MCF 10A (cell line): ENCODE data around the gene CHN1. TPM values are rescaled to one million over a fixed set of nuclear protein-coding genes. Genes with fewer than 3 reads are reported as not detected.

Experiments used
- BruUV-seq: library from RNA; stranded (reverse); fragments of 400-500 nt; replicated peaks from 2 replicates; lab custom pipeline; 2021; lab: Mats Ljungman, UMichigan
- CTCF ChIA-PET: fragments of 300-600 bp; sonication (Branson Sonifier 250); formaldehyde crosslinking; extraction: SDS; loops from one replicate; lab custom pipeline; 2021; ENCODE audit warnings: antibody characterized with exemption, inconsistent platforms; lab: Yijun Ruan, JAX
- POLR2A ChIA-PET: fragments of 300-600, 350-650 bp; sonication (Branson Sonifier 250); formaldehyde crosslinking; extraction: SDS; loops from one replicate; lab custom pipeline; 2020; ENCODE audit warnings: antibody characterized with exemption, inconsistent platforms; lab: Yijun Ruan, JAX
- DNase-seq: peaks from one replicate; pipeline ENCODE4 v3.0.0-alpha.2; 2018; ENCODE audit not compliant: unreplicated experiment
- H3K27ac Mint-ChIP-seq: one replicate; pipeline ENCODE4 v1.8.0; 2022; ENCODE audit warnings: mild to moderate bottlenecking, low read depth, mixed read lengths; ENCODE audit not compliant: unreplicated experiment
- H3K27me3 Mint-ChIP-seq: one replicate; pipeline ENCODE4 v1.8.0; 2022; ENCODE audit warnings: mixed read lengths; ENCODE audit not compliant: insufficient read depth, unreplicated experiment
- H3K36me3 Mint-ChIP-seq: one replicate; pipeline ENCODE4 v1.8.0; 2022; ENCODE audit warnings: mild to moderate bottlenecking, moderate library complexity, mixed read lengths; ENCODE audit not compliant: insufficient read depth, unreplicated experiment
- H3K4me1 Mint-ChIP-seq: one replicate; pipeline ENCODE4 v1.8.0; 2022; ENCODE audit warnings: mixed read lengths; ENCODE audit not compliant: insufficient read depth, unreplicated experiment
- H3K4me3 Mint-ChIP-seq: one replicate; pipeline ENCODE4 v1.8.0; 2022; ENCODE audit warnings: mild to moderate bottlenecking, moderate library complexity, mixed read lengths; ENCODE audit not compliant: unreplicated experiment
- H3K9me3 Mint-ChIP-seq: one replicate; pipeline ENCODE4 v1.8.0; 2022; ENCODE audit warnings: mixed read lengths; ENCODE audit not compliant: unreplicated experiment
- CTCF ChIP-seq: fragments of 200-600 bp; IDR thresholded peaks from one replicate; pipeline ENCODE4 v1.8.0; 2022; ENCODE audit warnings: antibody characterized with exemption, mild to moderate bottlenecking; ENCODE audit not compliant: unreplicated experiment
- intact Hi-C: fragments of 100-400 bp; cut with micrococcal nuclease; formaldehyde crosslinking; loops from 2 replicates; pipeline ENCODE4 v1.14.1; 2022
- total RNA-seq: library from RNA; stranded (reverse); gene quantifications from 2 replicates; pipeline ENCODE4 v1.2.3, GENCODE V29; 2022

The CHN1 gene
- total RNA-seq, 1 experiment from 2014 or later: 6.0 TPM

DNA sequence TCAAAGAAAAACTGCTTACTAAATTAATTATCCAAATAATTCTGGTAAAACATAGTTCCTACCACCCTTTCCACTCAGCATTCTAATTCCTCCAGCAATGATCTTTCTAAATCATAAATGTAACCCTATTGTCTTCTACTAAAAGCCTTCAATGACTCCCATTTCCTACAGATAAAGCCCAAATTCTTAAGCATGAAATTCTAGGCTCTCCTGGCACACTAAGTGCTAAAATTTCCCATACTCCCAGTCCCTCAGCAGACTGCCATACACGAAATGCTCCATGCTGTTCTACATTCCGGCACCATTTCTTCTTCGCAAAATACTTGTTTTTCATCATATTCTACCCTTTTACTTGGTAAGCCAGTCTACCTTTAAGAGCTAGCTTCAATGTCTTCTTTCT is 96.9 kb downstream of the CHN1 start:
- ChIA-PET POLR2A (no interaction called here), CTCF (no interaction called here)
- no TSS peak for BruUV-seq
- Mint-ChIP-seq H3K27ac (no peak overlapping the region), H3K4me3 (no peak overlapping the region), H3K4me1 (no peaks in the 10 kb centered on the region), H3K27me3 (no peaks in the 10 kb centered on the region), H3K9me3 (no peaks in the 10 kb centered on the region), H3K36me3 (no peaks in the 10 kb centered on the region)
- intact Hi-C loops: no loop called here
- no peak for TF ChIP-seq CTCF
- no peak for DNase-seq

DNA sequence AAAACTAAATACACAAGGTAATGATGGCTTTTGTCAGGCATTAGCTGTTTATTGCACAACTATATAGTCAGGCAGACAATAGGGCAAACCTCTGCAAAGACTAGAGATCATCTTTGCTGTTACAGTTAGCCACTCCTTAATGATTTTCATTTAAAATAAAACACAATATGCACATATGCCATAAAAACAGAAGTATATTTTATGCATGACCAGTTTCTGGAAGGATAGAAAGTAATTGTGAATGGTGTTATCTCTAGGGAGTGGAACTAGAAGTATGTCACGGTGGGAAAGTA is 102.0 kb downstream of the CHN1 start:
- ChIA-PET CTCF (interaction anchor here (0.9 kb wide), 1 partner anchor 132 kb away, joined by 6 read pairs; no protein-coding TSS in a partner anchor), POLR2A (no interaction called here)
- intact Hi-C loops: no loop called here
- DNase-seq: no peak
- Mint-ChIP-seq H3K4me3 (no peak overlapping the region), H3K27ac (no peak overlapping the region), H3K36me3 (no peaks in the 10 kb centered on the region), H3K27me3 (no peaks in the 10 kb centered on the region), H3K9me3 (no peaks in the 10 kb centered on the region), H3K4me1 (no peaks in the 10 kb centered on the region)
- no peak for TF ChIP-seq CTCF
- BruUV-seq: no TSS peak

DNA sequence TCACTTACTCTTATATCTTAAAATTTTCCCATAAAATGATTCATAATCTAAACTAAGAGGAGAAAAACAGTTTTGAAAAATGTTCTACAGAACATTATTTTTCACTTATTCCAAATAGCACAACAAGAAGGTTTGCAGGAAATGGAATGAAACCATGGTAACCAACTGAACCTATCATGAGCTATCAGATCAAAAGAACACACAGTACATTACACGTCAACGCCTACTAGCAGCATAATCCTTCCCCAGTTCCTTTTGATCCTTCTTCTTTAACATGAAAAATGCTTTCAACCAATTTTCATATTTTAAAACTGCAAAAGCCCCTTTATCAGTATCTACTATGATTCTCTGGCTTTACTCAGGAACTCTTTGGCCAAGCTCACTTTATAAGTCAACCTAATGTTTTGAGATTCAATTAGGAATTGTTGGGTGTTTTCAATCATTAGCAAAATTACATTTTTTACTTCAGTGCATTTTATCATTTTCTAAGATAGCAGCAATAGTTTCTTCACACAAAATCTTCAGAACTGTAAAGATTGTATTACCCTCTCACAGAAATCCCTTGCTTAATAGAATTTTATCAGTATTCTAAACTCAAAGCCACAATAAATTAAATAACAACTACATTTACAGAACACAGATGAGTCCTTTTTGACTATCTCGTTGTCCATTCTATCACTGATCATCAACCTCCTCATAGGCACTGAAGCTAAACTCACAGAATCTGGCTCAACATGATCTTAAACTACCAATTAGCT is 102.5 kb downstream of the CHN1 start:
- H3K4me3 Mint-ChIP-seq: no peak overlapping the region
- BruUV-seq: no TSS peak
- no peak for TF ChIP-seq CTCF
- no peak overlapping the region for H3K27ac Mint-ChIP-seq
- H3K4me1 Mint-ChIP-seq: no peaks in the 10 kb centered on the region
- no peaks in the 10 kb centered on the region for H3K36me3 Mint-ChIP-seq
- no peaks in the 10 kb centered on the region for H3K27me3 Mint-ChIP-seq
- POLR2A ChIA-PET: no interaction called here
- intact Hi-C loops: no loop called here
- CTCF ChIA-PET: interaction anchor here (0.9 kb wide), 1 partner anchor 131 kb away, joined by 6 read pairs; no protein-coding TSS in a partner anchor
- DNase-seq: no peak
- H3K9me3 Mint-ChIP-seq: no peaks in the 10 kb centered on the region

- H3K9me3 Mint-ChIP-seq: no peaks in the 10 kb centered on the region
- ChIA-PET CTCF (no interaction called here), POLR2A (interaction anchor here (0.6 kb wide), 1 partner anchor 180 kb away, joined by 4 read pairs; no protein-coding TSS in a partner anchor)
- no peak for DNase-seq
- H3K27ac Mint-ChIP-seq: no peak overlapping the region
- no peaks in the 10 kb centered on the region for H3K4me1 Mint-ChIP-seq
- TF ChIP-seq CTCF: no peak
- intact Hi-C loops: no loop called here
- BruUV-seq: no TSS peak
- no peaks in the 10 kb centered on the region for H3K36me3 Mint-ChIP-seq
- H3K27me3 Mint-ChIP-seq: no peaks in the 10 kb centered on the region
- no peak overlapping the region for H3K4me3 Mint-ChIP-seq
Measured at GRCh38 chr2:174901075-174901474, 104.1 kb downstream of the CHN1 start.
